PFSK-1 (cell line): ENCODE measurements around the gene LRRC8D.

Experiments
- FOXP2 ChIP-seq: optimal IDR thresholded peaks from 2 replicates; pipeline ENCODE3; 2011; ENCODE audit warnings: borderline replicate concordance, control low read depth, inconsistent platforms; ENCODE audit not compliant: insufficient read depth; ENCODE audit errors: extremely low read length, extremely low read depth
- POLR2AphosphoS5 ChIP-seq: IDR thresholded peaks from 2 replicates; pipeline ENCODE4 v1.6.1; 2012; ENCODE audit warnings: low read depth, mild to moderate bottlenecking, control low read depth, low read length, moderate library complexity
- SIN3A ChIP-seq: IDR thresholded peaks from 2 replicates; pipeline ENCODE4 v1.6.1; 2012; ENCODE audit warnings: mild to moderate bottlenecking, low read length, moderate library complexity, borderline replicate concordance; ENCODE audit not compliant: insufficient read depth
- TAF1 ChIP-seq: IDR thresholded peaks from 2 replicates; pipeline ENCODE4 v1.6.1; 2012; ENCODE audit warnings: low read length, control low read depth, borderline replicate concordance; ENCODE audit not compliant: insufficient read depth
- TF ChIP-seq, protein P1 (sequence below), 2 experiments: IDR thresholded peaks; 2 replicates each; pipeline versions ENCODE4 v1.6.1 to v1.8.0; 2011 to 2012; ENCODE audit warnings: low read depth in 2 of 2, low read length in 2 of 2, control low read depth in 1 of 2, inconsistent platforms in 1 of 2, mild to moderate bottlenecking in 1 of 2, moderate library complexity in 1 of 2; ENCODE audit not compliant: insufficient read depth in 1 of 2

The LRRC8D gene

DNA sequence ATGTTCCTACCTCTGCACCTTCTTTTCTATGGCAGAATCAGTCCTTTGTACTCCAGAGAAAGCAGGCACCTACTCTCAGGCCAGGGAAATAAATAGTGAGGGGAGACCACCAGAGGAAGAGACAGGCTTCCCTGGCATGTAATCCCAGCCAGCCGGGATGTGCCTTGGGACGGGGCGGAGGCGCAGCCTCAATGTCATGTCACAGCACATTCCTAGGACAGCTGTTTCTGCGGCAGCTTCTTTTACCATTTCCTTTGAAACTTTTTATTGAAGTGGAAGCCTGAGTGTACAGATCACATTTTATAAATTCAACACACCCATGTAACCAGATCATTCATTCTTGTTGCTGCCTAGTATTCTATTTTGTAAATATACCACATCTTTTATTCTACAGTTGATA, 106.2 kb downstream of the LRRC8D start:
- TF ChIP-seq TAF1: no peak
- TF ChIP-seq, protein P1, sequence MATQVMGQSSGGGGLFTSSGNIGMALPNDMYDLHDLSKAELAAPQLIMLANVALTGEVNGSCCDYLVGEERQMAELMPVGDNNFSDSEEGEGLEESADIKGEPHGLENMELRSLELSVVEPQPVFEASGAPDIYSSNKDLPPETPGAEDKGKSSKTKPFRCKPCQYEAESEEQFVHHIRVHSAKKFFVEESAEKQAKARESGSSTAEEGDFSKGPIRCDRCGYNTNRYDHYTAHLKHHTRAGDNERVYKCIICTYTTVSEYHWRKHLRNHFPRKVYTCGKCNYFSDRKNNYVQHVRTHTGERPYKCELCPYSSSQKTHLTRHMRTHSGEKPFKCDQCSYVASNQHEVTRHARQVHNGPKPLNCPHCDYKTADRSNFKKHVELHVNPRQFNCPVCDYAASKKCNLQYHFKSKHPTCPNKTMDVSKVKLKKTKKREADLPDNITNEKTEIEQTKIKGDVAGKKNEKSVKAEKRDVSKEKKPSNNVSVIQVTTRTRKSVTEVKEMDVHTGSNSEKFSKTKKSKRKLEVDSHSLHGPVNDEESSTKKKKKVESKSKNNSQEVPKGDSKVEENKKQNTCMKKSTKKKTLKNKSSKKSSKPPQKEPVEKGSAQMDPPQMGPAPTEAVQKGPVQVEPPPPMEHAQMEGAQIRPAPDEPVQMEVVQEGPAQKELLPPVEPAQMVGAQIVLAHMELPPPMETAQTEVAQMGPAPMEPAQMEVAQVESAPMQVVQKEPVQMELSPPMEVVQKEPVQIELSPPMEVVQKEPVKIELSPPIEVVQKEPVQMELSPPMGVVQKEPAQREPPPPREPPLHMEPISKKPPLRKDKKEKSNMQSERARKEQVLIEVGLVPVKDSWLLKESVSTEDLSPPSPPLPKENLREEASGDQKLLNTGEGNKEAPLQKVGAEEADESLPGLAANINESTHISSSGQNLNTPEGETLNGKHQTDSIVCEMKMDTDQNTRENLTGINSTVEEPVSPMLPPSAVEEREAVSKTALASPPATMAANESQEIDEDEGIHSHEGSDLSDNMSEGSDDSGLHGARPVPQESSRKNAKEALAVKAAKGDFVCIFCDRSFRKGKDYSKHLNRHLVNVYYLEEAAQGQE (IDR thresholded peaks at IDR 0.05; ENCODE audit: insufficient read depth in 1 of 2, low read depth in 2 of 2, low read length in 2 of 2): no peak
- TF ChIP-seq POLR2AphosphoS5: no peak
- TF ChIP-seq SIN3A: no peak
- TF ChIP-seq FOXP2: no peak

DNA sequence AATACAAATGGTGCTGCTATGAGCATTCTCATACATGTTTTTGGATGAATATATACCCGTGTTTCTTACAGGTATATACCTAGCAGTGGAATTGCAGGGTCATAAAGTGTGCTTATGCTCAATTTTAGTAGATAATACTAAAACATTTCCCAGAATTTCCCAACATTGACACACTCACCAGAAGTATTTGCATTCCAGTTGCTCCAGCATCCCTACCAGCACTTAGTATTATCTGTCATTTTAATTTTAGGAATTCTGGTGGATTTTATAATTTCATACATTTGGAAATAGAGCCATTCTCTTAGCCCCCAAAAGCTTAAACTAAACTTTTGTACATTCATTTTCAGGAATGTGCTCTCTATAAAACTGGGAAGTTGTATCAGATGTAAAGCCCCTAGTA, 106.6 kb downstream of the LRRC8D start:
- TF ChIP-seq SIN3A: no peak
- no peak for TF ChIP-seq POLR2AphosphoS5
- TF ChIP-seq FOXP2: no peak
- TF ChIP-seq, protein P1 (IDR thresholded peaks at IDR 0.05; ENCODE audit: insufficient read depth in 1 of 2, low read depth in 2 of 2, low read length in 2 of 2): no peak
- no peak for TF ChIP-seq TAF1

DNA sequence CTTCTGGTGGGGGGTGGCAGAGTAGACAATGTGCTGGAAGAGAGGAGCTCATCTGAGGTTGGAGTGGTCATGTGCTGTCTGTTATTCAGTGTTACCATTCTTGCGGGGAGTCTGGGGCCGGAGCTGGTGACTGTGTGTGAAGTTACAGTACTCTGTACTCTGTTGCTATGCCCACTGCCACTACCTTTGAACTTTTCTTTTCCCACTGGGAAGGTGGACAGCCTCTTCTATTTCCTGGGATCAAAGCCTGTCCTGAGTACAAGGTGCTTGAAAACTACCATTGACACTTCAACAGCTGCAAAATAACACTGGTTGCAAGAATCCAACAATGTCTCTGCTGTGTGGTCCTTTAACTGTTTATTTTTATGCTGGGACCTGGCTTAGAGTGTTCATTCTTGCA, 107.7 kb downstream of the LRRC8D start:
- TF ChIP-seq POLR2AphosphoS5: no peak
- no peak for TF ChIP-seq TAF1
- no peak for TF ChIP-seq FOXP2
- no peak for TF ChIP-seq SIN3A
- TF ChIP-seq, protein P1 (IDR thresholded peaks at IDR 0.05; ENCODE audit: insufficient read depth in 1 of 2, low read depth in 2 of 2, low read length in 2 of 2): no peak

DNA sequence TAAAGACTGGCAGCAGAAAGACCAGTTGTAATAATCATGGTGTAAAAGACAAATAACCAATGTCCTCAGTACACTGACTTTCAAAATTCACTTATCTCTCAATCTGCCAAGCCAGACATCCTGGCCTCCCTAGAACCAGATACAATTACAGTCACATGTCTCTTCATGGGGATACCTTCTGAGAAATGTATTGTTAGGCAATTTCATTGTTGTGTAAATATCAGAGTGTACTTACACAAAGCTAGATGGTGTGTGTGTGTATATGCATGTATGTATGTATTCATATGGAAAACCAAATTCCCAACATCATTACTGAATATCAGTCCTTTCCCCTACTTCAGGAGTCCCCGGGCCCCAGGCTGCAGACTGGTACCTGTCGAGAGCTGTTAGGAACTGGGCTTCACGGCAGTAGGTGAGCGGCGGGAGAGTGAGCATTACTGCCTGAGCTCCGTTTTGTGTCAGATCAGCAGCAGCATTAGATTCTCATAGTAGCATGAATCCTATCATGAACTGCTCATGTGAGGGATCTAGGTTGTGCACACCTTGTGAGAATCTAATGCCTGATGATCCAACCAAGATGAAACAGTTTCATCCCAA, 108.7 kb downstream of the LRRC8D start:
- TF ChIP-seq POLR2AphosphoS5: no peak
- no peak for TF ChIP-seq TAF1
- TF ChIP-seq, protein P1 (IDR thresholded peaks at IDR 0.05; ENCODE audit: insufficient read depth in 1 of 2, low read depth in 2 of 2, low read length in 2 of 2): no peak
- no peak for TF ChIP-seq SIN3A
- no peak for TF ChIP-seq FOXP2

DNA sequence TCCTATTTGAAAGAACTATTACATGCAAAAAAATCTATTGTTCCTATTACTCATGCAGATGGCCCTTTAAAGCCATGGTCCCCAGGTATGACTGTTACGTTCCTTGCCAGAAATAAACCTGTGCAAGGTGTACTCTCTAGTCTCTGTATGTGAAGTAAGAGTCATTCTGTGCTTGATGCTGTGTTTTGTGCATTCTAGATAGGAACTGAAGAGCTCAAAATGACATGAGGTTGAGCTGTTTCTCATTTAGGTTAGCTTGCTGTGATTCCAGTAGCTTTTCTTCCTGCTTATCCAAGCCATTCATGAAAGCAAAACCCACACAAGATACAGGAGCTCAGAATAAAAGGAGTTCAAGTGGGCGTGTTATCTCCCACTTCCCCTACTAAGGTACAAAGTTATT, 109.7 kb downstream of the LRRC8D start:
- TF ChIP-seq POLR2AphosphoS5 (no peak), FOXP2 (no peak), TAF1 (no peak), SIN3A (no peak)
- TF ChIP-seq, protein P1 (IDR thresholded peaks at IDR 0.05; ENCODE audit: insufficient read depth in 1 of 2, low read depth in 2 of 2, low read length in 2 of 2): no peak
